HG02610 (cell line): ENCODE data around the gene ZNF593OS.

Source experiments
- ATAC-seq: cut with Tn5 transposase; IDR thresholded peaks from one replicate; pipeline ENCODE4 v1.9.1; 2021; ENCODE audit warnings: mild to moderate bottlenecking, moderate library complexity; ENCODE audit not compliant: unreplicated experiment

ZNF593OS gene

GRCh38 chr1:26184883-26185282 lies 13.3 kb upstream of the ZNF593OS start:
- no peak for ATAC-seq

- ATAC-seq = no peak
Measured at GRCh38 chr1:26184086-26184485, 12.5 kb upstream of the ZNF593OS start.

GRCh38 chr1:26182383-26182696 lies 10.7 kb upstream of the ZNF593OS start:
- ATAC-seq = no peak

- ATAC-seq = no peak
Measured at GRCh38 chr1:26181586-26182382, 10.2 kb upstream of the ZNF593OS start.

- no peak for ATAC-seq
Measured at GRCh38 chr1:26180010-26180506, 8.4 kb upstream of the ZNF593OS start.

GRCh38 chr1:26177182-26177684 lies 5.6 kb upstream of the ZNF593OS start, which contains the start of gene CNKSR1:
Gene CNKSR1, plus strand, starts transcription at chr1:26177491. Its CDS starts 57 bp downstream, at chr1:26177548.
- no peak for ATAC-seq

- ATAC-seq = no peak
Measured at GRCh38 chr1:26175346-26175745, 3.7 kb upstream of the ZNF593OS start.

- ATAC-seq = no peak
Measured at GRCh38 chr1:26170472-26170821, 1.2 kb downstream of the ZNF593OS start.

- peak; percentile 92 for ATAC-seq
Measured at GRCh38 chr1:26169669-26170471, 1.8 kb downstream of the ZNF593OS start, which contains the start of gene ZNF593. Gene ZNF593, plus strand, starts transcription at chr1:26169908. Its CDS starts 76 bp downstream, at chr1:26169984.

- no peak for ATAC-seq
Measured at GRCh38 chr1:26169198-26169554, 2.5 kb downstream of the ZNF593OS start.

GRCh38 chr1:26168410-26169197 lies 3.0 kb downstream of the ZNF593OS start, which contains the start of gene C1orf232:
Gene C1orf232, minus strand, starts transcription at chr1:26168963. Its CDS starts 464 bp downstream, at chr1:26168499.
- no peak for ATAC-seq

- no peak for ATAC-seq
Measured at GRCh38 chr1:26166719-26167281, 4.8 kb downstream of the ZNF593OS start.

- ATAC-seq = no peak
Measured at GRCh38 chr1:26164861-26165842, 6.5 kb downstream of the ZNF593OS start.

- no peak for ATAC-seq
Measured at GRCh38 chr1:26164036-26164860, 7.4 kb downstream of the ZNF593OS start.

GRCh38 chr1:26163684-26164035 lies 8.0 kb downstream of the ZNF593OS start:
- ATAC-seq = no peak

GRCh38 chr1:26162220-26162709 lies 9.4 kb downstream of the ZNF593OS start:
- ATAC-seq = no peak

GRCh38 chr1:26161415-26162219 lies 10.0 kb downstream of the ZNF593OS start:
- ATAC-seq = no peak
